Memory B cell (primary cell): ENCODE measurements around the gene IQSEC1.

Experiments used
- ATAC-seq: fragments of 150-1000 bp; cut with Tn5 transposase; 2 replicates; pipeline ENCODE4 v1.10.0; 2021; ENCODE audit warnings: low read depth, mild to moderate bottlenecking, moderate library complexity
- DNase-seq, 2 donors: peaks; one replicate each; pipeline ENCODE4 v3.0.0; 2022; ENCODE audit warnings: low spot score in 2 of 2
- H3K27ac Mint-ChIP-seq: one replicate; pipeline ENCODE4 v1.8.0; 2022; ENCODE audit warnings: mild to moderate bottlenecking, moderate library complexity, mixed read lengths
- H3K27me3 Mint-ChIP-seq: one replicate; pipeline ENCODE4 v1.8.0; 2022; ENCODE audit warnings: mixed read lengths
- H3K36me3 Mint-ChIP-seq: one replicate; pipeline ENCODE4 v1.8.0; 2022; ENCODE audit warnings: mild to moderate bottlenecking, mixed read lengths
- H3K4me1 Mint-ChIP-seq: one replicate; pipeline ENCODE4 v1.8.0; 2022; ENCODE audit warnings: mixed read lengths
- H3K4me3 Mint-ChIP-seq: one replicate; pipeline ENCODE4 v1.8.0; 2022; ENCODE audit warnings: mild to moderate bottlenecking, moderate library complexity, mixed read lengths
- H3K9me3 Mint-ChIP-seq: one replicate; pipeline ENCODE4 v1.8.0; 2022; ENCODE audit warnings: mixed read lengths

The IQSEC1 gene

DNA sequence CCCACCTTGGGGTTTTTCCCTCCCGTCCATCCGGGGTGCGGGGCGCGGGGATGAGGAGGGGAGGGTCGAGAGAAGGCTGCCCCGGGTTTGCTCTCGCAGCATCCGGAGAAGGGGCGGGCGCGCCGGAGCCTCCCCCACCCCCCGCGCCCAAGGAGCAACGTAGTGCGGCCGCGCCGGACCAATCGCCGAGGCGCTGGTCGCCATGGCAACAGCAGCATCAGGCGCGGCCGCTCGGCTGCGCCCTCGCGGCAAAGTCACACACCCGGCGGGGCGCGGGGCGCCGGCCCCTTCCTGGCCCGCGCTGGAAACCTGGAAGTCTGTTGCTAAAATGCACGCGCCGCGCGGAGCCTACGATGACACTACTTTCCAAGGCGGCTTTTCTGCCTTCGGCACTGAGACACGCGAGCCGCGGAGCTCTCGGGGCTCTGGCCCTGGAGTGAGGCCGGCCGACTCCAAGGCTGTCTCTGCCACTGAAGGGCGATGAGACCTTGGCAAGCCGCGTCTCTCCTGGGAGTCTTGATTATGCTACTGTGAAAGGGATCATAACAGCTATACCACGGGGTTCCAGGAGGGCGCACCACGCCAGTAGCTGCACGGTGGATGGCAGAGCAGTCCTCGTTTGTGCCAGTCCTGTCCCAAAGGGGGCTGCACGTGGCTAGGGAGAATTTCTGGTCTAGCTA lies at the start of gene IQSEC1:
Gene IQSEC1 (minus strand): TSS at position 104 of the 680 bp plus-strand sequence. CDS start 415 bp downstream, outside the sequence.
- H3K27ac Mint-ChIP-seq = peak within 1 kb of the TSS; percentile 85
- ATAC-seq = peak; percentile 83

DNA sequence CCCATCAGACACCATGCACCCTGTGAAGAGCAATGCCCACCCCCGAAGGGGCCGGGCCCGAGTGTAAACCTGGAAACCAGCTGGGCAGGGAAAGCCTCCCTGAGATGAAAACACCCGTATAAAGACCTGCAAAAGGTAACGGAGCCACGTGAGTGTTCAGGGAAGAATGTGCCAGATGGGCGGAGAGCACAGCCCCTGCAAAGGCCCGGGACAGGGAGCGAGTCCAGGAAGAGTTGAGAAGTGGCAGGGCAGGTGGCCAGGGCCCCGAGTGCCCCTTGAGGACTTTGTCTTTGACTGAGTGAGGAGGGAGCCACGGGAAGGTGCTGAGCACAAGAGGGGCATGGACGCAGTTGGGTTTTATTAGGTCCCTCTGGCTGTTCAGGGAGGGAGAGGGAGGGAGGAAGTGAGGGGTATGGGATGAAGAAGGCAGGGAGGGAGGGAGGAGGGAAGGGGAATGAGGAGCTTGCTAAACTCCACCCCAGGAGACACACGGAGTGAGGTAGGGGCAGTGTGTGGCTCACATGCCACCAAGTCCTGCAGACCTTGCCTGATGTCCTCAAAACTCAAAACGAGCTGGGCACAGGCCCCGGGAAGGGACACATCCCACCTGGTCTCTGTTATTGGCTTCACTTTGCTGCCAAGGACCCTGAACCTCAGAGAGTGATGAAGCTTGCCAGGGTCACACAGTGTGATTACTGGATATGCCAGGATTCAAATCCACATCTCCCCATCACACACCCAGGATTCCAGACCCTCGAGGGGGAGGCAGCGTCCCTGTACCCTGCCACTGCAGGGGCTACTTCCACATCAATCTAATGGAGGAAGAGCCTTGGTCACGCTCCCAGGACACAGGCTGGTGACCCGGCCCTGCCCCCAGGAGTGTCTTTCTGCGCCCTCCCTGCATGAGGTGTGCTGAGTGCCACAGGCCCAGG lies 49.1 kb upstream of the IQSEC1 start:
- H3K4me1 Mint-ChIP-seq = no peaks in the 10 kb centered on the region
- H3K27ac Mint-ChIP-seq = no peak overlapping the region
- H3K4me3 Mint-ChIP-seq = no peak overlapping the region
- ATAC-seq (no peak), DNase-seq (no peak)
- H3K9me3 Mint-ChIP-seq = no peaks in the 10 kb centered on the region
- H3K27me3 Mint-ChIP-seq = no peaks in the 10 kb centered on the region
- H3K36me3 Mint-ChIP-seq = no peaks in the 10 kb centered on the region

More for the DNA sequence above, at the start of gene IQSEC1:
- H3K4me3 Mint-ChIP-seq = peak within 1 kb of the TSS; percentile 93
- peaks cover 1% of the 10 kb centered on the region for H3K36me3 Mint-ChIP-seq
- peaks cover 4% of the 10 kb centered on the region for H3K27me3 Mint-ChIP-seq
- peaks cover 42% of the 10 kb centered on the region for H3K4me1 Mint-ChIP-seq
- peak; percentile 73 to 80 for DNase-seq
- H3K9me3 Mint-ChIP-seq = no peaks in the 10 kb centered on the region

DNA sequence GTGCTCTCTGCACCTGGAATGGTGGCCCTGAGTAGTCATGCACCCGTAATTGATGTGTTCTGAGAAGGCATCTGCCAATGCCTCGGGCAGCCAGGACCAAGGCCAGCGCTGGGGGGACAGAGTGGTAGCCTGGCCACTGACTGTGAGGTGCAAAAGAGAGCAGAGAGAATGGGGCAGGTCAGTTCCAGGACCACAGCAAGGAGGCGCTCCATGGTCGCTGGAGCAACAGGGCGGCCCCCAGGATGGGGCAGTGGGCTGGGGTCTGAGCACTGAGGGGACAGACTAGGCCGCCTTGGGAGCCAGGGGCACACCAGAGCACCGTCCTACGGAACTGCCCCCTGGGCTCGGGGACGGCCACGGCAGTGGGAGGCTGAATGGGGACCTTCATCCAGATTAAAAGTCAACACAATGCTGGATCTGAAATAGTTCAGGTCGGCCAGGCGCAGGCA lies 48.3 kb upstream of the IQSEC1 start:
- Mint-ChIP-seq H3K4me1 (no peaks in the 10 kb centered on the region), H3K27me3 (no peaks in the 10 kb centered on the region), H3K36me3 (no peaks in the 10 kb centered on the region), H3K4me3 (no peak overlapping the region), H3K9me3 (no peaks in the 10 kb centered on the region), H3K27ac (peak overlapping the region; percentile 7)
- ATAC-seq = no peak
- DNase-seq = no peak

DNA sequence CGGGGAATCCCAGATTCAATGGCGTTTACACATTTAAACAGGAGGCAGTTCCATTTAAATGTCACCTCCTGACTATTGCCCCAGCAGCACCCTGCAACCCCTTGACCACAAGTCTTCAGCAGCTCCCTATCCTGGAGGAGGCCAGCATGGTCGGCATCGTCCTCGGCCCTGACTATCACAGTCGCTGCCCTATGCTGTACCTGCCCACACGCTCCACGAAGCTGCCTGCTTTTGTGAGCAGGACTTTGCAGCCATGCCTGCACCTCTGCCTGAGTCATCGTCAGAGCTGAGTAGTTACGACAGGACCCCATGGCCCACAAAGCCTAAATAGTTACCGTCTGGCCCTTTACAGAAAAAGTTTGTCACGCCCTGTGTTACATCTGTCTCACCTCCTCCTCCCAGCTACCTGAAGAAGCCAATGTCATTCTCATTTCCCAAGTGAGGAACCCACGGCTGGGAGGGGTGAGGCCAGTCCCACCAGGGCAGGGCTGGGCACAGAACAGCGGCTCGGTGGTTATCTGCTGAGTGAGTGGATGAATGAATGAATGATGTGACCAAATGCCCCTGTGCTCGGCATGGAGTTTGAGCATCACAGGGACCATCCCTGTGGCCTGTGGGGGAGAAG lies 47.8 kb upstream of the IQSEC1 start:
- ATAC-seq = no peak
- no peak for DNase-seq
- H3K36me3 Mint-ChIP-seq = no peaks in the 10 kb centered on the region
- peak overlapping the region; percentile 7 for H3K27ac Mint-ChIP-seq
- no peaks in the 10 kb centered on the region for H3K27me3 Mint-ChIP-seq
- H3K4me3 Mint-ChIP-seq = no peak overlapping the region
- no peaks in the 10 kb centered on the region for H3K9me3 Mint-ChIP-seq
- H3K4me1 Mint-ChIP-seq = no peaks in the 10 kb centered on the region

DNA sequence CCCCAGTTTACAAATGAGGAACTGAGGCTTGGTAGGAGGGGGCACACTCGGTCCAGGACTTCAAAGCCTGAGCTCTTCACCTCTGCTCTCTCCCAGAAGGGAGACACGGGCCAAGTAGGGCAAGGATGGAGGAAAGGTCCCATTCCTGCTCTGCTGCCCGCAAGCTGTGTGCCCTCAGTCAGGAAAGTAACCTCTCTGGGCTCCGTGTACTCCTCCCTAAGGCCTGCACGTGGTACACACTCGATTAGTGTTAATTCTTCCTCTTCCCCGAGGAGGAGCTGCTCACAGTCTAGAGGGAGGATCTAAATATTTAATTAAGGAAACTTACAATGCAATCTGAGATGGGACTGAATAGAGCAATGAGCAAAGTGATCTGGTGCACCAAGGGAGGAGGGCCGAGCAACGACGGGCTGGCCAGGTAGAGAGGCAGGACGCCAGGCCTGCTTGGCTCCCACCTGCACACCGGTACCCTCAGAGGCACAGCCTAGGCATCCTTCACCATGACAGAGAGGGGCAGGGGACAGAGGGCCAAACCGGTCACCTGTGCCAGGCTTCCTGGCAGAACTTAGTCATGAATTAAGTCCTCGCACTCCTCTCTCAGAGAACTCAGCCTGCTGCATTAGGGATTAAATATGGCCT lies 47.2 kb upstream of the IQSEC1 start:
- no peaks in the 10 kb centered on the region for H3K9me3 Mint-ChIP-seq
- DNase-seq (no peak), ATAC-seq (no peak)
- H3K36me3 Mint-ChIP-seq = no peaks in the 10 kb centered on the region
- H3K27ac Mint-ChIP-seq = no peak overlapping the region
- H3K4me3 Mint-ChIP-seq = no peak overlapping the region
- no peaks in the 10 kb centered on the region for H3K27me3 Mint-ChIP-seq
- no peaks in the 10 kb centered on the region for H3K4me1 Mint-ChIP-seq

DNA sequence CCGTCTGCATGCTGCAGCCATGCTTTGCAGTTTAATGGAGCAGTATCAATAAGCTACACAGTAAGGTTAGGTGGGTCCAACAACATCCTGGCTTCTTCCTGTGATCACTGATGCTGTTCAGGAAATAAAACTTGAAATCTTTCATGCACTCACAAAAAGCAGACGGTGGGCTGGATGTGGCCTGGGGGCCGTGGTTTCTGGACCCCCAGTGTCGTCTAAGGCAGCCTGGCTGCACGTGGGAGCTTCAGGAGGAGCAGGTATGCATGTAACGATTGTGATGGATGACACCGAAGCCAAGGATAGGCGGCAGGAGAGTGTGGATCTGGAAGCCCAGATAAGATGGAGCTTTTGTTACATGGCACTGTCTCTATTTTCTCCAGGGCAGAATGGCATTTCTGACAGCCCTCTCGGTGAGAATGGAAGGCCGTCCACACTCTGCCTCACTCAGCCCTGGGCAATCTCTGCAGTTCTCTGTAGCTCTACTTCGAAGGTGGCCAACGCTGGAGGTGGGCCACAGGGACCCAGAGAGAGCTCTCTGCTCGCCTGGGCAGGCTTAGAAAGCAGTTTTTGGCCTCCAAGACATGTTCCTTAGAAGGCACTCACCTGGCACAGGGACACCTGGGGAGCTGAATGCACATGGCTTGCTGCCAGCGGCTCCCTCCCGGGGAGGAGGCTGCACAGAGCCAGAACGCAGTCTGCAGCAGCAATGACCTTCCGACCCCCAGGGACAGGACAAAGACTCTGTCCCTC lies 46.4 kb upstream of the IQSEC1 start:
- Mint-ChIP-seq H3K27ac (no peak overlapping the region), H3K36me3 (no peaks in the 10 kb centered on the region), H3K4me3 (no peak overlapping the region), H3K4me1 (peaks cover 4% of the 10 kb centered on the region), H3K9me3 (no peaks in the 10 kb centered on the region), H3K27me3 (no peaks in the 10 kb centered on the region)
- DNase-seq = no peak
- no peak for ATAC-seq

DNA sequence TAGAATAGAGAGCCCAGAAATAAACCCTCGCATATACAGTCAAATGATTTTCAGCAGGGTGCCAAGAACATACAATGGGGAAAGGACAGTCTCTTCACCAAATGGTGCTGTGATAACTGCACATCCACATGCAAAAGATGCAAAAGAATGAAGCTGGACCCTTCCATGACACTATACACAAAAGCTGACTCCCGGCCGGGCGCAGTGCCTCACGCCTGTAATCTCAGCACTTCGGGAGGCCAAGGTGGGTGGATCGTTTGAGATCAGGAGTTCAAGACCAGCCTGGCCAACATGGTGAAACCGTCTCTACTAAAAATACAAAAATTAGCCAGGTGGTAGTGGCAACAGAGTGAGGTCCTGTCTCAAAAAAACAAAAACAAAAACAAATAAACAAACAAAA lies 43.2 kb upstream of the IQSEC1 start:
- Mint-ChIP-seq H3K9me3 (no peaks in the 10 kb centered on the region), H3K27me3 (no peaks in the 10 kb centered on the region), H3K4me3 (no peak overlapping the region), H3K4me1 (peaks cover 25% of the 10 kb centered on the region), H3K27ac (no peak overlapping the region), H3K36me3 (no peaks in the 10 kb centered on the region)
- no peak for ATAC-seq
- no peak for DNase-seq

DNA sequence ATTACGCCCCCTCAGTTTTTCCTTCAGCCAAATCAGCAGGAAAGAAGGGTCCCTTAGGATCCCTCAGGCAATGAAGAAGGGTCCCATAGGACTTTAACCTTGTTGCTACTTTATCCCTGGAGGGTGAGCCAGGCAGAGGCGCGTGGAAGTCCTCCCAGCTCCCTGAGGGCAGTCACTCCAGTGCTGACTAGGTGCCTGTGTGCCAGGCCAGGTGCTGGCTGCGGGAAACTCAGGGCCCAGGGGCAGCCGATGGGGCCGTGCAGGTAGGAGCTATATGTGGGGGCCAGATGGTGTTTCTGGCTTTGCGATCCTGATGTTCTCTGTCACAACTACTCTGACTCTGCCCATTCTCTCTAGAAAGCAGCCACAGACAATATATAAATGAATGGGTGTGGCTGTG lies 42.8 kb upstream of the IQSEC1 start:
- Mint-ChIP-seq H3K4me1 (peaks cover 30% of the 10 kb centered on the region), H3K27me3 (no peaks in the 10 kb centered on the region), H3K36me3 (no peaks in the 10 kb centered on the region), H3K4me3 (no peak overlapping the region), H3K9me3 (no peaks in the 10 kb centered on the region), H3K27ac (peak overlapping the region; percentile 17)
- DNase-seq = no peak
- ATAC-seq = no peak

DNA sequence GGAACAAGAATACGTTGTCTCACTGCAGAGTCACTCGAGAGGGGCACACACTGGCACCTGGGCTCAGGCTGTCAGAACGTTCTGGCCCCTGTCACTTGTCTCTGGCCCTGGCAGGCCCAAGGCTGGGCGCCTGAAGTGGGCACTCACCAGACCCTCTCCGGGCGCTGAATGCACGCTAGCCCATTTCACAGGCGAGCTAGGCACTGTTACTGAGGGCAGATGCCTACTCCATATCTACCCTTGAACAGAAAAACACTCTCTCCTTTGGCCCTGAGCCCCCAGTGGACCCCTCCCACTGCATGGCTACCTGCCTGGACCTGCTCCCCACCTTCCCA lies 42.3 kb upstream of the IQSEC1 start:
- DNase-seq = no peak
- no peak overlapping the region for H3K4me3 Mint-ChIP-seq

DNA sequence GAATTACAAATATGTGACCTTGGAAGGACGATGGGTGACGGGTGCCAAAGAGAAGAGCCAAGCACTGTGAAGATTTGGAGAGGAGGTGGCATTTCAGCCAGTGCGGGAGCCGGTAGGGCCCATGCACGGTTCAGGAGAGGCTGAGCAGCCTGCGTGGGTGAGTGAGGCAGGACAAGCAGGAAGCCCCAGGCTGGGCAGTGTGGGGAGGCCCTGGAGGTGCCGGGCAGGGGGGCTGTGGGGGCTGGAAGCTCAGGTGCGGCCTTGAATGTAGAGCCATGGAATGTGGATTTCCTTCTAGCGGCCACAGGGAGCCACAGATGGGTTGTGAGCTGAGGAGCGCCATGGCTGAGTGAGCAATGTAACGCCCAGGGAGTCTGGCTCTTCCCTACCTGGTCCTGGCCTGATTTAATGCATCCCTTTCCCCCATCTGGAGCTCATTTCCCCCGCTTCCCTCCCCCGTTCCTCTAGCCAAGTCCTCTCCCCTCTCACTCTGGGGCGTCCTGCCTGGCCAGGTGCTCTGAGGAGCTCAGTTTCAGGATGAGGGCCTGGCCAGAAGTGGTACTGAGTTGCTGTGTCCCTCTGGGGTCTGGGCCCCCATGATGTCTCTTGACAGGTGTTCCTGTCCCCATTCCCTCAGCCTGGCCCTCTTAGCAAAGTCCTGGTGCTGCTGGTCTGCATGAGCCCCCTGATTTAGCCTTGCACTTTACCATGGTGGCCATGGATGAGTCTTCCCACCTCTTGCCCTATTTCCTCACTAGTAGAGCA lies 41.8 kb upstream of the IQSEC1 start:
- no peak for ATAC-seq
- Mint-ChIP-seq H3K36me3 (no peaks in the 10 kb centered on the region), H3K27ac (peak overlapping the region; percentile 6), H3K4me1 (peaks cover 39% of the 10 kb centered on the region), H3K27me3 (no peaks in the 10 kb centered on the region), H3K9me3 (no peaks in the 10 kb centered on the region), H3K4me3 (no peak overlapping the region)
- no peak for DNase-seq

More for the DNA sequence above, 42.3 kb upstream of the IQSEC1 start:
- Mint-ChIP-seq H3K27me3 (no peaks in the 10 kb centered on the region), H3K27ac (peak overlapping the region; percentile 17), H3K9me3 (no peaks in the 10 kb centered on the region), H3K4me1 (peaks cover 34% of the 10 kb centered on the region), H3K36me3 (no peaks in the 10 kb centered on the region)
- ATAC-seq = no peak

DNA sequence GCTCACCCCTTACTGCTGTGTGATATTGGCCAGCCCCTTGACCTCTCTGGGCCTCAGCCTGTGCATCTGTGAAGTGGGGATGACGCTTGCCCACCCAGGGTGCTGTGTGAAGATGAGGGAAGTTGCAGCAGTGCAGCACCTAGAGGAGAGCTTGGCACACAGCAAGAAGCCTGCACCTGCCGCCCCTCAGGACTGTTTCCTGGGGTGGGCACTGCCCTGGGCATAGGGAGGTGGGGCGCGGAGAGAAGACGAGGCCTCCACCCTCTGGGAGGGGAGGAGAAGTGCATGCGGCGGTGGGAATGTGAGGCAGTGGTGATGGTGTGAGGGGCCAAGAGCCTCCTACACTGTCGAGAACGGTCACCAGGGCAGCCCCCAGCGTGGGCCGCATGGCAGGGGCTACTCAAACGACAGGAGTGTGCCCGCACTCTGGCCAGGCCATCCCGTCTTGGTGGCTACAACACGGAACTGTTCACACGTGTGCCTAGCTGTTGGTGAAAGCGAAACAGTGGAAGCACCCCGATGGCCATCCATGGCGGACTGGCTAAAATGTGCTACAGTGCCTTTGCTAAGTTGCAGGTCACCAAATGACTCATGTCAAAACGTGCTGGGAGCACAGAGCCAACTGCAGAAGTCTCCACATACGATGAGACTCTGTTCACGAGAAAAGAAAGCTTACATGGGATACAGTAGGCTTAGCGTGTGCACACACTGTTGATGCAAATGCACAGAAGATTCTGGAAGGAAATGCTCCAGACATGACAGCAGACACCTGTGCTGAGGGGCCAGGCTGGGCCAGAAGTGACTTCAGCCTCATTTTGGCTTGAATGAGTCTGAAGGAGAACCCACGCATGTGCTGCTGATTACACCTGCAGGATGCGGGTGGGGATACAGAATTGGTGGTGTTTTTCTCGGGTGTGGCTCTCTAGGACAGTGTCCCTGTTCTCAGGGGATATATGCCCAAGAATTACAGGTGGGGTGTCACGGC lies 40.4 kb upstream of the IQSEC1 start:
- Mint-ChIP-seq H3K36me3 (no peaks in the 10 kb centered on the region), H3K27ac (peak overlapping the region; percentile 97), H3K4me1 (peaks cover 41% of the 10 kb centered on the region), H3K9me3 (no peaks in the 10 kb centered on the region), H3K27me3 (no peaks in the 10 kb centered on the region), H3K4me3 (no peak overlapping the region)
- no peak for DNase-seq
- ATAC-seq = peak; percentile 2
